ENCODE measurements around the gene YBX1.
"Not testable (repeated sequence)": the region's sequence is repeated elsewhere in the genome, so short reads cannot be mapped to it uniquely, and the experiment has no call there.

The YBX1 gene

GRCh38 chr1:42690477-42691156 is 8.4 kb downstream of the YBX1 start:
- DNase-seq: no peak

GRCh38 chr1:42691157-42691498 is 8.9 kb downstream of the YBX1 start:
- no peak for DNase-seq

GRCh38 chr1:42692461-42692860 is 10.2 kb downstream of the YBX1 start:
- no peak for DNase-seq

- DNase-seq: no peak
Observed at GRCh38 chr1:42692911-42693310, 10.7 kb downstream of the YBX1 start.

GRCh38 chr1:42698081-42698813 is 16.0 kb downstream of the YBX1 start:
- DNase-seq: no peak

GRCh38 chr1:42700006-42700405 is 17.8 kb downstream of the YBX1 start:
- DNase-seq: no peak

GRCh38 chr1:42703888-42704464 is 21.8 kb downstream of the YBX1 start:
- DNase-seq: no peak

- not testable (repeated sequence) for DNase-seq
Observed at GRCh38 chr1:42712808-42713207, 30.6 kb downstream of the YBX1 start.

- no peak for DNase-seq
Observed at GRCh38 chr1:42713293-42713692, 31.1 kb downstream of the YBX1 start.

- DNase-seq: not testable (repeated sequence)
Observed at GRCh38 chr1:42714441-42714840, 32.2 kb downstream of the YBX1 start.

- DNase-seq: no peak
Observed at GRCh38 chr1:42720868-42721267, 38.6 kb downstream of the YBX1 start.

GRCh38 chr1:42721926-42722325 is 39.7 kb downstream of the YBX1 start:
- no peak for DNase-seq

GRCh38 chr1:42722403-42722802 is 40.2 kb downstream of the YBX1 start:
- not testable (repeated sequence) for DNase-seq

GRCh38 chr1:42723511-42723910 is 41.3 kb downstream of the YBX1 start:
- DNase-seq: no peak

- DNase-seq: not testable (repeated sequence)
Observed at GRCh38 chr1:42725820-42726219, 43.6 kb downstream of the YBX1 start.

GRCh38 chr1:42730002-42730401 is 47.8 kb downstream of the YBX1 start:
- DNase-seq: no peak

- DNase-seq: no peak
Observed at GRCh38 chr1:42730988-42731387, 48.8 kb downstream of the YBX1 start.

- no peak for DNase-seq
Observed at GRCh38 chr1:42731585-42731984, 49.4 kb downstream of the YBX1 start.

- no peak for DNase-seq
Observed at GRCh38 chr1:42732126-42732680, 50.0 kb downstream of the YBX1 start.

- DNase-seq: no peak
Observed at GRCh38 chr1:42733415-42734200, 51.4 kb downstream of the YBX1 start.

- DNase-seq: no peak
Observed at GRCh38 chr1:42734201-42735035, 52.2 kb downstream of the YBX1 start.

- no peak for DNase-seq
Observed at GRCh38 chr1:42735056-42735455, 52.8 kb downstream of the YBX1 start.
